ENCODE measurements around the gene TBL1XR1. TPM values are rescaled to one million over a fixed set of nuclear protein-coding genes. Genes with fewer than 3 reads are reported as not detected.
"Not testable (repeated sequence)": the region's sequence is repeated elsewhere in the genome, so short reads cannot be mapped to it uniquely, and the experiment has no call there.

Gene TBL1XR1
- total RNA-seq, 4 donors from 2014 or later = 55.6 to 281 (median 102) TPM

DNA sequence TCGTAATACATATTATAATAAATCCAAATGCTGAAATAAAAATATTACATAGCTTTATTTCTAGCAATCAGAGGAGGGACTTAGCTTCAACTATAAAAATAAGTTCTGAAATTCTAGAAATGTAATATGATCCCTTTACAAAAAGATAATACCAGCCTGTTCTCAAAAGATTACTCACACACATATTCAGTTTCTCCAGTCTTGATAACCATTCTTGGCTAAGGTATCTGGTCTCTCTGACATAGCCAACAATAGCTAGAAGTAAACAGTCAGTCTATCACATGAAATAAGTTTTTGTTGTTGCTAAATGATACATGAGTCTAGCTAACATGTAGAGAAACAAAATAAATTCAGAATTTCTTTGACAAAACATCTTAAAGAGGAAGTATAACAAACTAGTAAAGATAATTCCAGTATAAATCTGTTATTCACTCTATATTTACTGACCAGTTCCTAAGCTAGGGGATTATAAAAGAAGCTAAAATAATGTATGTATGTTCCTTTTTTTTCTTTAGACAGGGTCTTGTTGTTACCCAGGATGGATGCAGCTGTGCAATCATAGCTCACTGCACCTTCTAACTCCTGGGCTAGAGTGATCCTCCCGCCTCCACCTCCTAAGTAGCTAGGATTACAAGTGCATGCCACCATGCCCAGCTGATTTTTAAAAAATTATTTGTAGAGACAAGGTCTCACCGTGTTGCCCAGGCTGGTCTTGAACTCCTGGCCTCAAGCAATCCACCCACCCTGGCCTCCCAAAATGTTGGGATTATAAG, 170.6 kb downstream of the TBL1XR1 start:
- Histone ChIP-seq H3K4me1 (no peaks in the 10 kb centered on the region), H3K36me3 (no peaks in the 10 kb centered on the region), H3K9me3 (no peaks in the 10 kb centered on the region), H3K4me3 (no peak overlapping the region), H3K27me3 (no peaks in the 10 kb centered on the region), H3K27ac (no peak overlapping the region)
- no peak for TF ChIP-seq POLR2A (IDR thresholded peaks at IDR 0.05)
- intact Hi-C loops (cut with DNase I; ENCODE audit: low total_unique reads) = no loop called here
- no peak for DNase-seq

DNA sequence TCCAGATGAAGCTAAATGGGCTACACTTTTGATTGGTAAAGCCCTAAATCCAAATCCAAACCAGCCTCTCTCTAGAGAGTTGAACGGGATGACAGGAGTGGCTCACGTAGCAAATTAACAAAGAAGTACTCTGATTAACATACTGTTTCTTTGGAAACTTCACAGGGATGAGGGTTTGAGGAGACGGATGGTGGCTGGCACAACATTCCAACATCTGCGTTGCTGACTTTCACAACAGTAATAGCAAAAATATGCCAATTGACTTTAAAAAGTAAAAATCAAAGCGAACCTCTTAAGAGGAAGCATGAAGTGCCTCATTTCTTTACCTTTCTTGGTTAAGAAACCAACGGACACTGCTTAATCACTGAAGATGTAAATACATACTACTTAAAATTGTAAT, 181.4 kb downstream of the TBL1XR1 start:
- intact Hi-C loops (cut with DNase I; ENCODE audit: low total_unique reads) = no loop called here
- no peak overlapping the region for H3K4me3 ChIP-seq
- TF ChIP-seq POLR2A (IDR thresholded peaks at IDR 0.05) = no peak
- TF ChIP-seq, protein P1, sequence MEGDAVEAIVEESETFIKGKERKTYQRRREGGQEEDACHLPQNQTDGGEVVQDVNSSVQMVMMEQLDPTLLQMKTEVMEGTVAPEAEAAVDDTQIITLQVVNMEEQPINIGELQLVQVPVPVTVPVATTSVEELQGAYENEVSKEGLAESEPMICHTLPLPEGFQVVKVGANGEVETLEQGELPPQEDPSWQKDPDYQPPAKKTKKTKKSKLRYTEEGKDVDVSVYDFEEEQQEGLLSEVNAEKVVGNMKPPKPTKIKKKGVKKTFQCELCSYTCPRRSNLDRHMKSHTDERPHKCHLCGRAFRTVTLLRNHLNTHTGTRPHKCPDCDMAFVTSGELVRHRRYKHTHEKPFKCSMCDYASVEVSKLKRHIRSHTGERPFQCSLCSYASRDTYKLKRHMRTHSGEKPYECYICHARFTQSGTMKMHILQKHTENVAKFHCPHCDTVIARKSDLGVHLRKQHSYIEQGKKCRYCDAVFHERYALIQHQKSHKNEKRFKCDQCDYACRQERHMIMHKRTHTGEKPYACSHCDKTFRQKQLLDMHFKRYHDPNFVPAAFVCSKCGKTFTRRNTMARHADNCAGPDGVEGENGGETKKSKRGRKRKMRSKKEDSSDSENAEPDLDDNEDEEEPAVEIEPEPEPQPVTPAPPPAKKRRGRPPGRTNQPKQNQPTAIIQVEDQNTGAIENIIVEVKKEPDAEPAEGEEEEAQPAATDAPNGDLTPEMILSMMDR (IDR thresholded peaks at IDR 0.05) = no peak
- H3K36me3 ChIP-seq = no peaks in the 10 kb centered on the region
- no peaks in the 10 kb centered on the region for H3K4me1 ChIP-seq
- DNase-seq = no peak
- H3K27ac ChIP-seq = no peak overlapping the region
- no peaks in the 10 kb centered on the region for H3K27me3 ChIP-seq
- H3K9me3 ChIP-seq = no peaks in the 10 kb centered on the region

DNA sequence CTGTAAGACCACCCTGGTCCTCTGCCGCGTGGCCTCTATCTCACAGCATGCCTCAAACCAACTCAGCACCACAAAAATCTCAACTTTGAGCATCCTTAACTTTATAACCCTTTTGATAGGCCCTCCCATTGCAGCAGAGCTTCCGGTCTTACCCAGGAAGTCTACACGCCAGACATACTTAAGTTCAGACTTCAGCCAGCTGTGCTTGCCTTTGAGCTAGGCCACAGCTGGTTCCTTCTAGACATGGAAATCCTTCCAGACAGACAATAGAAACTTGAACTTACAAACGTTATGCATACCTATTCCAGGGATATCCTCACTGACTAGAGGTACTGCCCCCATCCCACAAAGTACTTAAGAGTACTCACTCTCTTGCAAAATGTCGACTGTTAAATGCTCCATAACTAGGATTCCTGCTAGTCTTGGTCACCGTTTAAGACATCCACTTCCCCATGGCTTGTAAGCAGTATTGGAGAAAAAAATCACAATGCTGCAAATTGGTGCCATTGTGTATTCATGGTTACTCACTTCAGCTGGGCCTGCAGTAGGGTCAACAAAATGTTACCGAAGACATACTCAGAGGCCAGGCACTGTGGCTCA, 183.5 kb downstream of the TBL1XR1 start:
- H3K27me3 ChIP-seq = no peaks in the 10 kb centered on the region
- no peak for TF ChIP-seq POLR2A (IDR thresholded peaks at IDR 0.05)
- TF ChIP-seq, protein P1 (IDR thresholded peaks at IDR 0.05) = no peak
- no peak overlapping the region for H3K4me3 ChIP-seq
- H3K36me3 ChIP-seq = no peaks in the 10 kb centered on the region
- intact Hi-C loops (cut with DNase I; ENCODE audit: low total_unique reads) = no loop called here
- no peaks in the 10 kb centered on the region for H3K4me1 ChIP-seq
- no peak for DNase-seq
- no peaks in the 10 kb centered on the region for H3K9me3 ChIP-seq
- H3K27ac ChIP-seq = no peak overlapping the region

DNA sequence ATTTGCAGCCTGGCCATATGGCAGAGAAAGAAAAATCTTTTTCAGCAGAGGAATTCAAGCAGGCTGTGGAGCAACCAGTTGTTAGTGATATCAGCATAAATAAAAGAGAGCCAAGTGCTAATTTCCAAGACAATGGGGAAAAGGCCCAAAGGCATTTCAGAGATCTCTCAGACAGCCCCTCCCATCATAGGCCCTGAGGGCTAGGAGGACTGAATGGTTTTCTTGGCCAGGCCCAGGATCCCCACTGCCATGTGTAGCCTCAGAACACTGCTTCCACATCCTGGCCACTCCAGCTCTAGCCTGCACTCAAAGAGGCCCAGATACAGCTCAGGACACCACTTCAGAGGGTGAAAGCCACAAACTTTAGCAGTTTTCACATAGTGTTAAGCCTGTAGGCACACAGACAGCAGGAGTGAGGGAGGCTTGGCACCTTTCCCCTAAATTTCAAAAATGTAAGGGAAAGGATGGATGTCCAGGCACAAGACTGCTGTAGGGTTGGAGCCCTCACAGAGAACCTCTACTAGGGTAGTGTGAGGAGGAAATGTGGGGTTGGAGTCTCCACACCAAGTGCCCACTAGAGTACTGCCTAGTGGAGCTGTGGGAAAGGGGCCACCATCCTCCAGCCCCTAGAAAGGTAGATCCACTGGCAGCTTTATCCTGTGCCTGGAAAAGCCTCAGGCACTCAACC, 191.4 kb downstream of the TBL1XR1 start:
- TF ChIP-seq, protein P1 (IDR thresholded peaks at IDR 0.05) = no peak
- TF ChIP-seq POLR2A (IDR thresholded peaks at IDR 0.05) = no peak
- no peaks in the 10 kb centered on the region for H3K4me1 ChIP-seq
- H3K4me3 ChIP-seq = no peak overlapping the region
- DNase-seq = no peak
- H3K9me3 ChIP-seq = no peaks in the 10 kb centered on the region
- no peaks in the 10 kb centered on the region for H3K36me3 ChIP-seq
- intact Hi-C loops (cut with DNase I; ENCODE audit: low total_unique reads) = no loop called here
- H3K27ac ChIP-seq = no peak overlapping the region
- H3K27me3 ChIP-seq = no peaks in the 10 kb centered on the region

DNA sequence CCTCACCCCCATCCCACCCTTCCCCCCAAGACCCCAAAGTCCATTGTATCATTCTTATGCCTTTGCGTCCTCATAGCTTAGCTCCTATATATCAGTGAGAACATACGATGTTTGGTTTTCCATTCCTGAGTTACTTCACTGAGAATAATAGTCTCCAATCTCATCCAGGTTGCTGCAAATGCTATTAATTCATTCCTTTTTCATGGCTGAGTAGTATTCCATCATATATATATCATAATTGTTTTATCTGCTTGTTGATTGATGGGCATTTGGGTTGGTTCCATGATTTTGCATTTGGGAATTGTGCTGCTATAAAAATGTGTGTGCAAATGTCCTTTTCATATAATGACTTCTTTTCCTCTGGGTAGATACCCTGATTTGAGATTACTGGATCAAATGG, 197.1 kb downstream of the TBL1XR1 start:
- H3K9me3 ChIP-seq; H3K27ac ChIP-seq; intact Hi-C loops (cut with DNase I; ENCODE audit: low total_unique reads); H3K27me3 ChIP-seq; H3K36me3 ChIP-seq; DNase-seq; H3K4me3 ChIP-seq; H3K4me1 ChIP-seq: not testable (repeated sequence)

DNA sequence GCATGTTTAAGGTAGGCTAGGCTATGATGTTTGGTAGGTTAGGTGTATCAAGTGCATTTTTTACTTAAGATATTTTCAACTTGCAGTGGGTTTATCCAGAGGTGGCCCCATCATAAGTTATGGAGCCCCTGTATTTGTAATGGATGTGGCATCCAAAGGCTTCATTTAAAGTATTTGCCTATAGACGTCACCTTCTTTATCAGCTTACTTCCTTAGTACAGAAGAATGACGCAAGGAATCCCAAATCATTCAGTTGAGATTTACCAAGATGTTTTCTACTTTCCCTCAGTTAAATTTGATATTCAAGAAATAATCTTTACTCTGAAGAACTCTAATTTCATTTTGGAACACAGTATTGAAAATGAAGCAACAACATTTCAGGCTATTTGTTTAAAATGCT, 201.3 kb downstream of the TBL1XR1 start:
- Histone ChIP-seq H3K4me3 (no peak overlapping the region), H3K9me3 (no peaks in the 10 kb centered on the region), H3K36me3 (no peaks in the 10 kb centered on the region), H3K4me1 (no peaks in the 10 kb centered on the region), H3K27me3 (no peaks in the 10 kb centered on the region), H3K27ac (no peak overlapping the region)
- intact Hi-C loops (cut with DNase I; ENCODE audit: low total_unique reads) = no loop called here
- no peak for DNase-seq
- TF ChIP-seq POLR2A (IDR thresholded peaks at IDR 0.05) = no peak
